ENCODE results near the gene EPHB1.
"Not testable (repeated sequence)": the region's sequence is repeated elsewhere in the genome, so short reads cannot be mapped to it uniquely, and the experiment has no call there.

The EPHB1 gene

GRCh38 chr3:134959516-134959915, 164.5 kb downstream of the EPHB1 start:
- DNase-seq: no peak

DNA sequence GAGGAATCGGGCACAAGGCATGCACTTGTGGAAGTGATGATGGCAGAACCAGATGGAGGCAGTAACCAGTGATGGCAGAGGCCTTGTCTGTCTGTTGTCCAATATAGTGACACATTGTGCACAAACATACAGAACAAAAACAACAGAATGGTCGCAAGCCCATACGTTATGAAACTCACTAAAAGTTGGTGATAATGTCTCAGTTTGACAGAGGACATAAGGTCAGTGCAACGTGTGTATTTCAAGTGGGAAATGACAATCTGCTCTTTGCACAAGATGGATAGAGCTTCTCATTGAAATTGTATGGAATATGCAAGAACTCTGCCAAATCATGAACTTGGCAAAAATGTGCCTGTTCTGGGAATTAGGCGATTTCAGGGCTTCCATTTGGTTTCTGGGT, 169.2 kb downstream of the EPHB1 start:
- no peak for DNase-seq

GRCh38 chr3:134965865-134966481, 170.9 kb downstream of the EPHB1 start:
- DNase-seq: no peak

- no peak for DNase-seq
Measured at GRCh38 chr3:134970895-134971294, 175.8 kb downstream of the EPHB1 start.

DNA sequence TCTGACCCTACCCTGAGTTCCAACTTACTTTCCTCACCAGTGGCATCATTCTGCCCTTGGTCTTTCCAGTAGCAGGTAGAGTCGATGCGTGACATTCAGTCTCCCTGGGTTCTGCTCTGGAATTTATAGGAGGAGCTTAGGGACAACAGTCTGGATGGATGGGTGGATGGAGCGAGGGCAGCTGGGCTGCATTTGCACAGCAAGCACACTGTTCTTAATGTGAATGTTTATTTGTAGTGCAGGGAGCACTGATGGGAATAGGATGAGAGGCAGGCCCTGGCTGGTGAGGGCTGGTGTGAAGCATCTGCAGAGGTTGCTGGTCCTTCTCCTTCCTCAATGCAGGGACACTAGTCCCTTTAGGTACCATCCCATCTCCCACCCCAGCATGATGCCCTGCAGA, 176.2 kb downstream of the EPHB1 start:
- no peak for DNase-seq

GRCh38 chr3:134971907-134972306, 176.8 kb downstream of the EPHB1 start:
- DNase-seq: not testable (repeated sequence)

DNA sequence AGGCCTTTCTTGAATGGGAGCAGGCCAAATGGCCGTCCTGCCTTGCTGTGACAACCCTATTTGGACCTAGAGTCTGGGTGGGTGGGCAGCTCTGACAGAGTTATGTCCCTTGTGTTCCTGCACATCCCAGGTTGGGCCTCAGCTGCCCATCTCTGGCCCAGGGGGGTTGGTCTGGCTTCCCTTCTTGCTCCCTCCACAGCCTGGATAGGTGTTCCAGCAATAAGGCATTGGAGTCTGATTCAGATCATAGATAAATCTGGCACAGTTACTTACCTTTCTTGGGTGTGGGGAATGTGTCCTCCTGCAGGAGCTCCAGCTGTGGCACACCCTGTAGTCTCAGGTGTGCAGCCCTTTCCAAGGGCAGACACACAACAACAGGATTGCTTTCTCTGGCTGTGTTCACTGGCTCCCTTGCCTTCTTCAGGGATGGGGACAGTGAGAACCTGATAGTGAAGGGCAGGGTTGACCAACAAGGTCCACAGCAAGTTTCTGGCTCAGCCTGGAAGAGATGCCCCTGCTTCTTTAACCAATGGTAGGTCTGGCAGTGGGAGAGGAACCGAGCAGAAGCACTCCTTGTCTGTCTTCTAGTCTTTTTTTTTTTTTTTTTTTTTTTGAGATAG, 177.9 kb downstream of the EPHB1 start:
- no peak for DNase-seq

DNA sequence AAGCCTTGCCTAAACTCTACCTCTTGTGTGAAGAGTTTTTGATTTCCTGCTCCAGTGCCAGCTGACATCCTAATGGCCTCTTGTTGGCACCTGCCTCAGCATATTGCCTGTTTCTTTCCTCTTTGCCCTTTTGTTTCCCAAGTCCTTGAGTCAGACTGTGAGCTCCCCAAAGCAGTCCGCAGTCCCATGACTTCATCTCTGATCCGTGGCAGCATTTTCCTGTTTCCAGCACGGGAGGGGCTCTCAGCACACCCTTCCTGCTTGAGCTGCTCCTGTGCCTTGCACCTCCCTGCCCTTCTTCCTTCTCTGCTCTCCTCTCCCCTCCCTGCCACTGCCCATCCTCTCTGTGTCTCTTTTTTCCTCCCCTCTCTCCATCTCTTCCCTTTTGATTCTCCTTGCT, 179.6 kb downstream of the EPHB1 start:
- no peak for DNase-seq

DNA sequence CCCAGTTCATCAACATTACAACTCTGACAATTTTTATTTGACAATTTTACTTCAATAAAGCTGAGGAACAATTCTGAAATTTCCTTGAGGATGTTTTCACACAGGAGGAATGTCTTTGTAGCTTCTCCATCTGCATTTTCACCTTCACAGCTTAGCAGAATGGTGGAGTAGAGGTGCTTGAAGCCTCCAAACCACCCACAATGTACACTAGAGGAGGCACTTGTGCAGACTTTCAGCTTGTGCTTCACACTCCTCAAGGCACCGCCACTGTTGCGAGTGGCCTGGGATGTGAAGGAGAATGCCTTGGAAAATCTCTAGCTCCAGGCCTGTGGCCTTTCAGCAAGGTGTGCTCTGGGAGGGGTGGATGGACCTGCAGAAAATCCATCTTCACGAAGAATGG, 181.9 kb downstream of the EPHB1 start:
- DNase-seq: no peak

GRCh38 chr3:134978658-134979057, 183.6 kb downstream of the EPHB1 start:
- no peak for DNase-seq

DNA sequence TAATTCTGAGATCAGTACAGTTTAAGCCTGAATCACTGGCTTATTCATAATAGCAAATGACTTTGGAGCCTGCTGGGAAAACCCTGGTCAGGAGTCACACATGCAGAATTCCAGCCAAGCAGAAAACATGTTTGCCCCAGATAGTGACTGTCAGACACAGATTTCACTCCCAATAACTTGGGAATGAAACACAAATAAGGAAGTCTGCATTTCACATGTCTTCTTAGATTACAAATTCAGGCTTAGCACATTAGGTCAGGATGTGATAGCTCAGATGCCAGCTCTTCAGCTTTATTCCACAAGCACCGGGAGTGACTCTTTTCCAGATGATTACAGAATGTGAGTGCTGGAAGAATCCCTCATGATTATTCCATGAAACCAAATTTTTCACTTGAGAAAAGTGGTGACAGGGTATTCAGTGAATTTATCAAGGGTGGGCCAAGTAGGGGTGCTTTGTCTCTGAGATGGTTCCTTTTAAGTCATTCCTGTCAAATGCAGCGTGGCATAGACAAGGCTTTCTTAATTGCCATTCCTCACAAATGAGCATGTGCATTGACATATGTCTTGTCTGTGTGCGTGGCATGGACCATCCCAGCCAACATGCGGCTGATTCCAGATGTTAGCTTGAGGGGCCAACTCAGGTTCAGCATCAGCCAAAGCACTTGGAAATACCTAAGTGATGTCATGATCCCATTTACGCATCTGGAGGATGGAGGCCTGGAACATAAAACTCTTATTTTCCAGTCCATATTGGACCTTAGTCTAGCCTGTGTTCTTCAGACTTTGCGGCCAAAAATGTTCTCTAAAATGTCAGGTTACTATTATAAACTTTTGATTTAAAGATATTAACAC, 191.0 kb downstream of the EPHB1 start:
- no peak for DNase-seq

DNA sequence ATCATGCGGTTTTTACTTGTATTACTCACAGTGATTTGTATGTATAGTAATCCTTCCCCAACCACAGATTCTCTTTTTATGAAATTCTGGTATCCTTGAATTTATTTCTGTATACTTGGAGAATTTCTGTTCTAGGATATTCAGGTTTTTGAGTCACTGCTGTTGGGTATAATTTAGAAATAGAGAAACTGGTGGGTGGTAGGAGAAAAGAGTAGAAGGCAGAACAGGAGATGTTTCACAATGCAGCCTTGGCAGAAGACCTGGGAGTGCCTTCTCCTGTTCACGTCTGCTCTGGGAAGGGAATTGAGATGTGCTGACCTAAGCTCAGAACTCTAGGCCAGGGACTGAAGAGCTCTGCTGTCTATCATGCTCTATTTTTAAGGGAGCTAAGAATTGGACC, 193.6 kb downstream of the EPHB1 start:
- DNase-seq: no peak

DNA sequence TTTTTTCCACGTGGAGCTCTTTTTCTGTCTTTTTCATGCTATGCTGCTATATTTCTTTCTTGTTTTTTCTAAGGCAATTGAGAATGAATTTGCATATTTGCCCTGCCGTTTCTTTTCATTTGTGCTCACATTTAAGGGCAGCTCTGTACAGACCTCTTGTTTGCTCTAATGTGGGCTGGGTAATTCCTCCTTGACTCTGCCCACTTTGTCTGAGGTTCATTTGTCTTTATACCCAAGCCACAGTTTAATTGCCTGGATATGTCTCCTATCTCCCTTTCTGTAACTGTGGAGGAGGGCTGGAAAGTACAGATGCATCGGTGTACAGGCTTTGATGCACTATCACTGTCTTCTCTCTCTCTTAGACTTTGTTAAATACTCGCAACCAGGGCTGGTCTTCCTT, 195.9 kb downstream of the EPHB1 start:
- no peak for DNase-seq

GRCh38 chr3:134991472-134992010, 196.5 kb downstream of the EPHB1 start:
- no peak for DNase-seq

- no peak for DNase-seq
Measured at GRCh38 chr3:134992180-134992579, 197.1 kb downstream of the EPHB1 start.

- no peak for DNase-seq
Measured at GRCh38 chr3:134992586-134992985, 197.5 kb downstream of the EPHB1 start.

- DNase-seq: no peak
Measured at GRCh38 chr3:134993011-134993410, 198.0 kb downstream of the EPHB1 start.

- no peak for DNase-seq
Measured at GRCh38 chr3:134998158-134998557, 203.1 kb downstream of the EPHB1 start.

- no peak for DNase-seq
Measured at GRCh38 chr3:134998855-134999254, 203.8 kb downstream of the EPHB1 start.

DNA sequence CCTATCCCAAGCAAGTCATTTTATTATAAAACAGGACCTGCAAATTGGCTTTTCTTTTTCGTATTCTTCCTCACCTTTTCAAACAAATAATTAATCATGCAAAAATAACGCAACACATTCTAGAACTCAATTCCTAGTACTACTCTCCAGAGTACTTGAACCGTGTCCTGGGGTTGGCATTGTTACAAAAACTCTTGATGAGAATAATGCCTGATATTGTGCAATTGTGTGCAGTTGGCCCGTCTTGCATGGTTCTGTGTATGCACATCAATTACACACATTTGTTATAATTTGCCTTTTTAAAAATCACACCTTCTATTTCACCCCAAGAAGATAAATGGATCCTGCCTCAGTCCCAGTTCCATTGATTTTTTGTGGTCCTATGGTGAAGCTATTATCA, 205.4 kb downstream of the EPHB1 start:
- DNase-seq: no peak

GRCh38 chr3:135005616-135006015, 210.6 kb downstream of the EPHB1 start:
- DNase-seq: not testable (repeated sequence)

GRCh38 chr3:135007607-135008006, 212.5 kb downstream of the EPHB1 start:
- DNase-seq: no peak

GRCh38 chr3:135008326-135008725, 213.3 kb downstream of the EPHB1 start:
- no peak for DNase-seq

- DNase-seq: no peak
Measured at GRCh38 chr3:135009014-135009413, 214.0 kb downstream of the EPHB1 start.

All from activated CD4-positive, CD25-positive, alpha-beta regulatory T cell treated with anti-CD3 and anti-CD28 coated beads, Interleukin-2, amount 50 U/mL, for 72 hours (primary cell).